Measurements from ENCODE around the gene KNG1.
"Not testable (repeated sequence)": the region's sequence is repeated elsewhere in the genome, so short reads cannot be mapped to it uniquely, and the experiment has no call there.

The KNG1 gene

GRCh38 chr3:186679151-186679550 lies 38.0 kb upstream of the KNG1 start:
- no peak for TF ChIP-seq CTCF (conservative IDR thresholded peaks at IDR 0.05; ENCODE audit: low read length)
- no peak overlapping the region for H3K4me3 ChIP-seq (ENCODE audit: low read length)
- no peak for DNase-seq (ENCODE audit: low read depth)

DNA sequence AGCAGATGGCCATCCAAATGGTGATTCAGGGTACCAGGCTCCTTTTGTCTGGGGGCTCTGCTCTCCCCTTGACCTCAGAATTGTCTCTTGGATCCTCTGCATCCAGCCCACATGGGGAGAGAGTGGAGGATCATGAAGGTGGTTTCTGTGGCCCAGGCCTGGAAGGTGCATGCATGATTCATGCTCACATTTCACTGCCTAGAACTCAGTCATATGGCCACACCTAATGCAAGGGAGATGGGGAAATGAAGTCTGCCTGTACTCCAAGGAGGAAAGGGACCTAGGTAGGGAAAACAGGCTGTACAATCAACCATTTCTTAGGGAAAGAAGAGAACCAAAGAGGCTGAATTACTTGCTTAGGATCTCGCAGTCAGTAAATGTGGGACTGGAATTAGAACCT lies 36.3 kb upstream of the KNG1 start:
- no peak for TF ChIP-seq CTCF (conservative IDR thresholded peaks at IDR 0.05; ENCODE audit: low read length)
- no peak for DNase-seq (ENCODE audit: low read depth)
- H3K4me3 ChIP-seq (ENCODE audit: low read length), result no peak overlapping the region

GRCh38 chr3:186682812-186683211 lies 34.3 kb upstream of the KNG1 start:
- DNase-seq (ENCODE audit: low read depth), result no peak
- no peak for TF ChIP-seq CTCF (conservative IDR thresholded peaks at IDR 0.05; ENCODE audit: low read length)
- H3K4me3 ChIP-seq (ENCODE audit: low read length), result no peak overlapping the region

- DNase-seq (ENCODE audit: low read depth), result no peak
- H3K4me3 ChIP-seq (ENCODE audit: low read length), result no peak overlapping the region
- no peak for TF ChIP-seq CTCF (conservative IDR thresholded peaks at IDR 0.05; ENCODE audit: low read length)
Measured at GRCh38 chr3:186683979-186684378, 33.2 kb upstream of the KNG1 start.

DNA sequence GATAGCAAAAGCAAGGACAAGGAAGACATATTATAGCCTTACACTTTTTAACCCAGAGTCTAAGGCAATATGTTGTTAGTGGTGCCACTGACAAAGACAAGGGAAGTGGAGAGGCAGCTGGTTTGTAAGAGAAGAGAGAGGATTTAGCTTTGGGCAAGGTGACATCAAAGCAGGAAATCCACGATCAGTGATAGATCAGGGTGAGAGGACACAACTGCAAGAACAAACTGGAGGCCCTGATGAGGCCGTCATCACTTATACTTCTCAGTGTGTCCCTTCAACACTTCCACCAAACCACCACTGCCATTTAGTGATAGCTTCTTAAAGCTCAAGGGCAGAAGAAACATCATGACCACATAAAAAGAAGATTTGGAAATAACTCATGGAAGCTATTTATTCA lies 30.7 kb upstream of the KNG1 start:
- H3K4me3 ChIP-seq (ENCODE audit: low read length); DNase-seq (ENCODE audit: low read depth): not testable (repeated sequence)

GRCh38 chr3:186687120-186687651 lies 30.0 kb upstream of the KNG1 start:
- H3K4me3 ChIP-seq (ENCODE audit: low read length), result no peak overlapping the region
- no peak for DNase-seq (ENCODE audit: low read depth)
- TF ChIP-seq CTCF (conservative IDR thresholded peaks at IDR 0.05; ENCODE audit: low read length), result no peak

DNA sequence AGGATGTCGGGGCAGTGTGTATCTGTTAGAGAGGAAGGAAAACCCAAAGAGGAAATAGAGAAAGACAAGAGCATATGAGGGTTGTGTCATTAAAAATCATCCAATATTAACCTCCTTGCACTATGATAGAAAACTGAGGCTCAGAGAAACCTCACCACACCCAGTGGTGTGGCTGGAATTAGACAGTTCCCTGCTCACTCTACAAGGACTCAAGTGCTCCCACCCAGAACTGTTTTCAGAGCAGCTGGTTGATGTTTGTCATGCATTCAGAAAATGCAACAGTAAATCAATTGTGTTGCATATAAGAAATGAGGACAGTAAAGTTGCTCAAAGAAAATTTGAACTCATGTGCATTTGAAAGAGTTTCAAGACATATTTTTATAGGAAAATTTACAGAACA lies 26.9 kb upstream of the KNG1 start:
- H3K4me3 ChIP-seq (ENCODE audit: low read length); DNase-seq (ENCODE audit: low read depth): not testable (repeated sequence)

DNA sequence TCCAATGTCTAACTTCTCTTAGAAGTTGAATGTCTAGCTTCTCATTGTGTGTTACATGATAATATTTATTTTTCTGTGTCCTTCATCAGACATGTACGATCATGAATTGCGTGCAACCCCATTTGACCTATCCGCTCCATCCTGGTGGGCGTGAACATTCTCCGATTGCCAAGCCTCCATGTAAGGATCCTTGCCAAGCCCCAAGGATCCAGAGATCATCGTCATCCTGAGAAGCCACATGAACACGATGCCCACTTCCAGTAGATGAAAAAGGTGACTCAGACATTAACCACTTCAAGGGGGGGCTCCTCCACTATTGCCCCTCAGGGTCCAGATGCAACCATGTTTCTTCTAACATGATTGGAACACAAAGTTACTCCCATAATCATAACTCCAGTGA lies 25.5 kb upstream of the KNG1 start:
- H3K4me3 ChIP-seq (ENCODE audit: low read length), result no peak overlapping the region
- no peak for TF ChIP-seq CTCF (conservative IDR thresholded peaks at IDR 0.05; ENCODE audit: low read length)
- no peak for DNase-seq (ENCODE audit: low read depth)

All from AG10803 (cell line).